Measurements from ENCODE around the gene CACNA1C.

GRCh38 chr12:2092890-2093289, 40.1 kb downstream of the CACNA1C start:
- no peak for TF ChIP-seq CTCF (conservative IDR thresholded peaks at IDR 0.05 in 1 of 2, IDR thresholded peaks at IDR 0.05 in 1 of 2; ENCODE audit: extremely low read depth in 1 of 2, insufficient read depth in 1 of 2, low read depth in 1 of 2, low read length in 2 of 2)
- TF ChIP-seq EZH2 (IDR thresholded peaks at IDR 0.05; ENCODE audit: borderline replicate concordance, low read length): no peak
